H1 (cell line): Measurements from ENCODE around the gene BASP1. TPM values are rescaled to one million over a fixed set of nuclear protein-coding genes. Genes with fewer than 3 reads are reported as not detected.

ENCODE experiments used
- CTCF ChIA-PET: fragments of 300-600 bp; sonication (Branson Sonifier 250); formaldehyde crosslinking; loops from one replicate; lab custom pipeline; 2021; ENCODE audit not compliant: partially characterized antibody; lab: Charles Lee
- POLR2A ChIA-PET: fragments of 300-600 bp; sonication (Branson Sonifier 250); formaldehyde crosslinking; loops from one replicate; lab custom pipeline; 2021; ENCODE audit warnings: inconsistent platforms; ENCODE audit not compliant: partially characterized antibody; lab: Charles Lee
- DNase-seq, 2 experiments: peaks; one replicate each; pipeline versions ENCODE4 v3.0.0 to v3.0.0-alpha.2; 2010 to 2022; ENCODE audit warnings: low spot score in 2 of 2, low read depth in 1 of 2, mixed read lengths in 1 of 2
- FAIRE-seq: peaks from 2 replicates; lab custom pipeline; 2011; peaks lifted over from hg19 to GRCh38; lab: Jason Lieb, UNC
- H2AFZ ChIP-seq: 2 replicates; pipeline ENCODE4 v1.8.1; 2012; ENCODE audit warnings: low read length, inconsistent platforms
- H2AK5ac ChIP-seq: 2 replicates; pipeline ENCODE4 v1.6.1; 2013; ENCODE audit warnings: low read depth, low read length
- H2BK120ac ChIP-seq: replicated peaks from 2 replicates; pipeline ENCODE3; 2013; ENCODE audit warnings: low read depth, low read length, inconsistent platforms
- H2BK12ac ChIP-seq: 2 replicates; pipeline ENCODE4 v1.6.1; 2013; ENCODE audit warnings: low read depth, low read length
- H2BK15ac ChIP-seq: 2 replicates; pipeline ENCODE4 v1.6.1; 2013; ENCODE audit warnings: low read length
- H2BK20ac ChIP-seq: 2 replicates; pipeline ENCODE4 v1.6.1; 2013; ENCODE audit warnings: low read length
- H2BK5ac ChIP-seq: 2 replicates; pipeline ENCODE4 v1.6.1; 2013; ENCODE audit warnings: low read depth, low read length
- H3K14ac ChIP-seq: 2 replicates; pipeline ENCODE4 v1.6.1; 2013; ENCODE audit warnings: inconsistent platforms; ENCODE audit not compliant: insufficient read length
- H3K18ac ChIP-seq: 2 replicates; pipeline ENCODE4 v1.6.1; 2013; ENCODE audit warnings: low read length; ENCODE audit errors: extremely low read depth
- H3K23ac ChIP-seq: 2 replicates; pipeline ENCODE4 v1.6.1; 2013; ENCODE audit warnings: inconsistent platforms; ENCODE audit not compliant: insufficient read length
- H3K23me2 ChIP-seq: 2 replicates; pipeline ENCODE4 v1.6.1; 2013; ENCODE audit warnings: low read depth, low read length
- H3K27ac ChIP-seq: 2 replicates; pipeline ENCODE4 v1.6.1; 2011; ENCODE audit warnings: low read depth, low read length, inconsistent platforms
- H3K27me3 ChIP-seq, 4 experiments: replicated peaks in 1 of 4; 1 replicate in 1 of 4; 2 replicates in 3 of 4; pipeline versions ENCODE4 v1.6.1 to v1.8.1; 2011 to 2013; ENCODE audit warnings: low read length in 3 of 4, mild to moderate bottlenecking in 3 of 4, inconsistent platforms in 2 of 4, mixed read lengths in 2 of 4, moderate library complexity in 1 of 4; ENCODE audit not compliant: control insufficient read depth in 3 of 4, insufficient read depth in 3 of 4; ENCODE audit errors: extremely low read depth in 1 of 4
- H3K36me3 ChIP-seq, 4 experiments: 2 replicates each; pipeline versions ENCODE4 v1.6.1 to v1.8.1; 2011 to 2013; ENCODE audit warnings: mild to moderate bottlenecking in 4 of 4, low read length in 3 of 4, moderate library complexity in 2 of 4, control low read depth in 1 of 4, inconsistent platforms in 1 of 4; ENCODE audit not compliant: insufficient read depth in 4 of 4, control insufficient read depth in 2 of 4
- H3K4ac ChIP-seq: replicated peaks from 2 replicates; pipeline ENCODE3; 2013; ENCODE audit warnings: low read length, low read depth, mixed read lengths, inconsistent platforms; ENCODE audit not compliant: insufficient read length
- H3K4me1 ChIP-seq, 4 experiments: replicated peaks in 1 of 4; 1 replicate in 1 of 4; 2 replicates in 3 of 4; pipeline versions ENCODE4 v1.6.1 to v1.8.1; 2011 to 2013; ENCODE audit warnings: low read length in 3 of 4, inconsistent platforms in 2 of 4, mixed read lengths in 1 of 4; ENCODE audit not compliant: insufficient read depth in 4 of 4, control insufficient read depth in 3 of 4
- H3K4me2 ChIP-seq, 2 experiments: 2 replicates each; pipeline versions ENCODE4 v1.6.1 to v1.8.1; 2011 to 2013; ENCODE audit warnings: low read depth in 2 of 2, low read length in 2 of 2, control low read depth in 1 of 2, inconsistent platforms in 1 of 2, mild to moderate bottlenecking in 1 of 2; ENCODE audit not compliant: insufficient read depth in 1 of 2
- H3K4me3 ChIP-seq, 4 experiments: fragments of 200-600, 300-600 bp in 1 of 4; sonication (generic), shearing (Covaris generic), sonication (Bioruptor Twin) in 1 of 4; 2 replicates each; pipeline versions ENCODE4 v1.5.1 to v1.8.1; 2011 to 2016; ENCODE audit warnings: low read length in 4 of 4, low read depth in 3 of 4, control low read depth in 2 of 4, inconsistent platforms in 2 of 4, mild to moderate bottlenecking in 2 of 4, mixed read lengths in 1 of 4, moderate library complexity in 1 of 4; ENCODE audit not compliant: insufficient read depth in 2 of 4; ENCODE audit errors: extremely low read depth in 1 of 4
- H3K56ac ChIP-seq: replicated peaks from 2 replicates; pipeline ENCODE3; 2013; ENCODE audit warnings: low read depth, mild to moderate bottlenecking, mixed read lengths, low read length, inconsistent platforms; ENCODE audit not compliant: insufficient read length
- H3K79me1 ChIP-seq: 2 replicates; pipeline ENCODE4 v1.6.1; 2013; ENCODE audit warnings: low read depth, low read length, control low read depth
- H3K79me2 ChIP-seq, 2 experiments: 2 replicates each; pipeline versions ENCODE4 v1.6.1 to v1.8.1; 2012 to 2013; ENCODE audit warnings: low read length in 2 of 2, mild to moderate bottlenecking in 2 of 2, inconsistent platforms in 1 of 2; ENCODE audit not compliant: insufficient read depth in 2 of 2, control insufficient read depth in 1 of 2
- H3K9ac ChIP-seq, 4 experiments: replicated peaks in 1 of 4; 1 replicate in 1 of 4; 2 replicates in 3 of 4; pipeline versions ENCODE4 v1.6.1 to v1.8.1; 2011 to 2013; ENCODE audit warnings: low read depth in 3 of 4, low read length in 3 of 4, control low read depth in 2 of 4, mild to moderate bottlenecking in 2 of 4, moderate library complexity in 2 of 4, inconsistent platforms in 1 of 4; ENCODE audit errors: extremely low read depth in 1 of 4
- H3K9me3 ChIP-seq, 2 experiments: 2 replicates each; pipeline versions ENCODE4 v1.6.1 to v1.8.1; 2012 to 2013; ENCODE audit warnings: mild to moderate bottlenecking in 2 of 2, moderate library complexity in 2 of 2, control low read depth in 1 of 2, inconsistent platforms in 1 of 2, low read depth in 1 of 2, low read length in 1 of 2, mixed read lengths in 1 of 2; ENCODE audit not compliant: insufficient read depth in 2 of 2
- H4K20me1 ChIP-seq, 2 experiments: replicated peaks in 1 of 2; 2 replicates each; pipeline versions ENCODE3 to v1.8.1; 2011 to 2013; ENCODE audit warnings: inconsistent platforms in 2 of 2, low read length in 2 of 2, mild to moderate bottlenecking in 1 of 2; ENCODE audit not compliant: insufficient read depth in 2 of 2, control insufficient read depth in 1 of 2
- H4K5ac ChIP-seq: 2 replicates; pipeline ENCODE4 v1.6.1; 2013; ENCODE audit warnings: low read length, low read depth, mixed read lengths, inconsistent platforms; ENCODE audit not compliant: insufficient read length
- H4K8ac ChIP-seq: 2 replicates; pipeline ENCODE4 v1.8.0; 2013; ENCODE audit warnings: mild to moderate bottlenecking, moderate library complexity, low read length, inconsistent platforms; ENCODE audit not compliant: insufficient read depth; ENCODE audit errors: extremely low read depth
- H4K91ac ChIP-seq: replicated peaks from 2 replicates; pipeline ENCODE3; 2013; ENCODE audit warnings: low read length, mixed read lengths, inconsistent platforms; ENCODE audit not compliant: insufficient read length
- CEBPB ChIP-seq: IDR thresholded peaks from 2 replicates; pipeline ENCODE4 v1.6.1; 2012; ENCODE audit warnings: low read depth, low read length
- SP1 ChIP-seq: IDR thresholded peaks from 2 replicates; pipeline ENCODE4 v1.6.1; 2011; ENCODE audit warnings: low read depth, low read length
- whole genome bisulfite sequencing, 2 experiments: shearing (Covaris generic) in 1 of 2; methylation state at CpG; one replicate each; pipeline versions ENCODE4 v1.1.6 to v1.1.7; 2013 to 2015; ENCODE audit warnings: low lambda C conversion rate in 2 of 2, mixed read lengths in 2 of 2, inconsistent platforms in 1 of 2, low coverage in 1 of 2, missing lambda C conversion rate in 1 of 2; ENCODE audit not compliant: insufficient replicate concordance in 2 of 2, insufficient coverage in 1 of 2, insufficient read length in 1 of 2; ENCODE audit errors: extremely low coverage in 1 of 2, missing lambda C conversion rate in 1 of 2; 5-methylcytosine and 5-hydroxymethylcytosine counted together
- polyA plus RNA-seq, 7 experiments: library from polyadenylated mRNA; depleted of rRNA in 3 of 7; stranded (reverse) in 5 of 7; unstranded in 2 of 7; fragments of >200 nt in 5 of 7; fragments of 200-250 nt in 2 of 7; gene quantifications; 1 replicate in 5 of 7; 2 replicates in 1 of 7; 4 replicates in 1 of 7; pipeline versions ENCODE4 v1.2.1 to v1.2.3, GENCODE V29; 2011 to 2013; ENCODE audit warnings: missing spikeins in 2 of 7, mixed read lengths in 2 of 7
- total RNA-seq: library from RNA; stranded (reverse); fragmentation: NEBNext Ultra II Directional; extraction: Animal tissue kit (Norgen Biotek cat#: 25700); gene quantifications from 2 replicates; pipeline ENCODE4 v1.2.1, GENCODE V29; 2021

Gene BASP1
- total and polyA plus RNA-seq, 2 of the 8 experiments (the other 6 are each of a cell fraction or from before 2014, with no cell fraction given) = 95.2 to 104 TPM

DNA sequence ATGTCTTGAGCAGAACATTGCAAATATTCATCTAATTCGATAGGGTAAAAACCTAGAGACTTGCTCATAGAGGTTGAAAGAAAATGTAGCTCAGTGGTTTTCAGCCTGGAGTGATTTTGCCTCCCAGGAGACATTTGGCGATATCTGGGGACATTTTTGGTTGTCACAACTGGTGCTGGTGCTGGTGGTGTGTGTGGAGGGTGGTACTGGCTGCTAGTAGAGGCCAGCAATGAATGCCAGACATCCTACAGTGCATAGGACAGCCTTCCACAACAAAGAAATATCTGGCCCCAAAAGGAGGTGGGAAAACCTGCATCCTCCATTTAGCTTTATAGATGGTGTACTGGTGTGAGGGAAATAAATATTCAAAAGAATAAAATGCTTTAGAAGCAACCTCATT is 2.1 kb upstream of the BASP1 start:
- Histone ChIP-seq H3K23me2 (peaks cover 12% of the 10 kb centered on the region; the same call in 1 of the 2 replicates), H3K18ac (no peak overlapping the region), H3K23ac (no peak overlapping the region), H3K36me3 (peaks cover 0 to 6% (median 0%) of the 10 kb centered on the region in 4 experiments; a peak in 1 of 8 replicates), H2BK5ac (no peak overlapping the region), H2BK120ac (no peak overlapping the region), H4K8ac (no peak overlapping the region), H2BK12ac (no peak overlapping the region), H2AK5ac (no peak overlapping the region), H4K5ac (peak overlapping the region; percentile 20), H2BK20ac (no peak overlapping the region), H4K91ac (no peak overlapping the region), H3K4me2 (peak overlapping the region; percentile 44 to 49; a peak in 3 of 4 replicates), H3K4me3 (peak overlapping the region in 2 of 4 experiments; percentile 1 to 92; a peak in 3 of 8 replicates), H3K27me3 (no peaks in the 10 kb centered on the region), H3K14ac (no peak overlapping the region), H3K56ac (no peak overlapping the region), H2AFZ (no peak overlapping the region), H2BK15ac (no peak overlapping the region; the same call in 1 of the 2 replicates), H3K79me2 (peaks cover 9 to 22% of the 10 kb centered on the region in 2 experiments), H3K4ac (no peak overlapping the region), H3K4me1 (peaks cover 2 to 11% (median 7%) of the 10 kb centered on the region in 4 experiments; a peak in 4 of 7 replicates), H3K9ac (no peak overlapping the region), H3K79me1 (0 out of 2 replicates have a peak, but pooled peaks cover 2% of the 10 kb centered on the region), H3K27ac (no peak overlapping the region), H3K9me3 (no peaks in the 10 kb centered on the region), H4K20me1 (peaks cover 5 to 9% of the 10 kb centered on the region in 2 experiments)
- ChIA-PET POLR2A (interaction anchor here (2.7 kb wide), 1 partner anchor 187 kb away, joined by 14 read pairs; no protein-coding TSS in a partner anchor), CTCF (interaction anchor here (0.7 to 4.8 kb wide), 42 partner anchors 10 to 1104 kb away, joined by 3 to 30 read pairs (median 4); no protein-coding TSS in a partner anchor)
- FAIRE-seq = no peak
- TF ChIP-seq SP1 (no peak), CEBPB (no peak)
- no peak for DNase-seq
- WGBS, 2 experiments = 72% methylated on average over 2 of the region's 2 CpGs; no CpG with 5 or more reads in 1 of the 2 experiments
